H1 (cell line): ENCODE results near the gene MFGE8. TPM values are rescaled to one million over a fixed set of nuclear protein-coding genes. Genes with fewer than 3 reads are reported as not detected.

ENCODE experiments used
- CTCF ChIA-PET: fragments of 300-600 bp; sonication (Branson Sonifier 250); formaldehyde crosslinking; loops from one replicate; lab custom pipeline; 2021; ENCODE audit not compliant: partially characterized antibody; lab: Charles Lee
- POLR2A ChIA-PET: fragments of 300-600 bp; sonication (Branson Sonifier 250); formaldehyde crosslinking; loops from one replicate; lab custom pipeline; 2021; ENCODE audit warnings: inconsistent platforms; ENCODE audit not compliant: partially characterized antibody; lab: Charles Lee
- DNase-seq, 2 experiments: peaks; one replicate each; pipeline versions ENCODE4 v3.0.0 to v3.0.0-alpha.2; 2010 to 2022; ENCODE audit warnings: low spot score in 2 of 2, low read depth in 1 of 2, mixed read lengths in 1 of 2
- FAIRE-seq: peaks from 2 replicates; lab custom pipeline; 2011; peaks lifted over from hg19 to GRCh38; lab: Jason Lieb, UNC
- H2AFZ ChIP-seq: 2 replicates; pipeline ENCODE4 v1.8.1; 2012; ENCODE audit warnings: low read length, inconsistent platforms
- H2AK5ac ChIP-seq: 2 replicates; pipeline ENCODE4 v1.6.1; 2013; ENCODE audit warnings: low read depth, low read length
- H2BK120ac ChIP-seq: replicated peaks from 2 replicates; pipeline ENCODE3; 2013; ENCODE audit warnings: low read depth, low read length, inconsistent platforms
- H2BK12ac ChIP-seq: 2 replicates; pipeline ENCODE4 v1.6.1; 2013; ENCODE audit warnings: low read depth, low read length
- H2BK15ac ChIP-seq: 2 replicates; pipeline ENCODE4 v1.6.1; 2013; ENCODE audit warnings: low read length
- H2BK20ac ChIP-seq: 2 replicates; pipeline ENCODE4 v1.6.1; 2013; ENCODE audit warnings: low read length
- H2BK5ac ChIP-seq: 2 replicates; pipeline ENCODE4 v1.6.1; 2013; ENCODE audit warnings: low read depth, low read length
- H3K14ac ChIP-seq: 2 replicates; pipeline ENCODE4 v1.6.1; 2013; ENCODE audit warnings: inconsistent platforms; ENCODE audit not compliant: insufficient read length
- H3K18ac ChIP-seq: 2 replicates; pipeline ENCODE4 v1.6.1; 2013; ENCODE audit warnings: low read length; ENCODE audit errors: extremely low read depth
- H3K23ac ChIP-seq: 2 replicates; pipeline ENCODE4 v1.6.1; 2013; ENCODE audit warnings: inconsistent platforms; ENCODE audit not compliant: insufficient read length
- H3K23me2 ChIP-seq: 2 replicates; pipeline ENCODE4 v1.6.1; 2013; ENCODE audit warnings: low read depth, low read length
- H3K27ac ChIP-seq: 2 replicates; pipeline ENCODE4 v1.6.1; 2011; ENCODE audit warnings: low read depth, low read length, inconsistent platforms
- H3K27me3 ChIP-seq, 4 experiments: replicated peaks in 1 of 4; 1 replicate in 1 of 4; 2 replicates in 3 of 4; pipeline versions ENCODE4 v1.6.1 to v1.8.1; 2011 to 2013; ENCODE audit warnings: low read length in 3 of 4, mild to moderate bottlenecking in 3 of 4, inconsistent platforms in 2 of 4, mixed read lengths in 2 of 4, moderate library complexity in 1 of 4; ENCODE audit not compliant: control insufficient read depth in 3 of 4, insufficient read depth in 3 of 4; ENCODE audit errors: extremely low read depth in 1 of 4
- H3K36me3 ChIP-seq, 4 experiments: 2 replicates each; pipeline versions ENCODE4 v1.6.1 to v1.8.1; 2011 to 2013; ENCODE audit warnings: mild to moderate bottlenecking in 4 of 4, low read length in 3 of 4, moderate library complexity in 2 of 4, control low read depth in 1 of 4, inconsistent platforms in 1 of 4; ENCODE audit not compliant: insufficient read depth in 4 of 4, control insufficient read depth in 2 of 4
- H3K4ac ChIP-seq: replicated peaks from 2 replicates; pipeline ENCODE3; 2013; ENCODE audit warnings: low read length, low read depth, mixed read lengths, inconsistent platforms; ENCODE audit not compliant: insufficient read length
- H3K4me1 ChIP-seq, 4 experiments: replicated peaks in 1 of 4; 1 replicate in 1 of 4; 2 replicates in 3 of 4; pipeline versions ENCODE4 v1.6.1 to v1.8.1; 2011 to 2013; ENCODE audit warnings: low read length in 3 of 4, inconsistent platforms in 2 of 4, mixed read lengths in 1 of 4; ENCODE audit not compliant: insufficient read depth in 4 of 4, control insufficient read depth in 3 of 4
- H3K4me2 ChIP-seq, 2 experiments: 2 replicates each; pipeline versions ENCODE4 v1.6.1 to v1.8.1; 2011 to 2013; ENCODE audit warnings: low read depth in 2 of 2, low read length in 2 of 2, control low read depth in 1 of 2, inconsistent platforms in 1 of 2, mild to moderate bottlenecking in 1 of 2; ENCODE audit not compliant: insufficient read depth in 1 of 2
- H3K4me3 ChIP-seq, 4 experiments: fragments of 200-600, 300-600 bp in 1 of 4; sonication (generic), shearing (Covaris generic), sonication (Bioruptor Twin) in 1 of 4; 2 replicates each; pipeline versions ENCODE4 v1.5.1 to v1.8.1; 2011 to 2016; ENCODE audit warnings: low read length in 4 of 4, low read depth in 3 of 4, control low read depth in 2 of 4, inconsistent platforms in 2 of 4, mild to moderate bottlenecking in 2 of 4, mixed read lengths in 1 of 4, moderate library complexity in 1 of 4; ENCODE audit not compliant: insufficient read depth in 2 of 4; ENCODE audit errors: extremely low read depth in 1 of 4
- H3K56ac ChIP-seq: replicated peaks from 2 replicates; pipeline ENCODE3; 2013; ENCODE audit warnings: low read depth, mild to moderate bottlenecking, mixed read lengths, low read length, inconsistent platforms; ENCODE audit not compliant: insufficient read length
- H3K79me1 ChIP-seq: 2 replicates; pipeline ENCODE4 v1.6.1; 2013; ENCODE audit warnings: low read depth, low read length, control low read depth
- H3K79me2 ChIP-seq, 2 experiments: 2 replicates each; pipeline versions ENCODE4 v1.6.1 to v1.8.1; 2012 to 2013; ENCODE audit warnings: low read length in 2 of 2, mild to moderate bottlenecking in 2 of 2, inconsistent platforms in 1 of 2; ENCODE audit not compliant: insufficient read depth in 2 of 2, control insufficient read depth in 1 of 2
- H3K9ac ChIP-seq, 4 experiments: replicated peaks in 1 of 4; 1 replicate in 1 of 4; 2 replicates in 3 of 4; pipeline versions ENCODE4 v1.6.1 to v1.8.1; 2011 to 2013; ENCODE audit warnings: low read depth in 3 of 4, low read length in 3 of 4, control low read depth in 2 of 4, mild to moderate bottlenecking in 2 of 4, moderate library complexity in 2 of 4, inconsistent platforms in 1 of 4; ENCODE audit errors: extremely low read depth in 1 of 4
- H3K9me3 ChIP-seq, 2 experiments: 2 replicates each; pipeline versions ENCODE4 v1.6.1 to v1.8.1; 2012 to 2013; ENCODE audit warnings: mild to moderate bottlenecking in 2 of 2, moderate library complexity in 2 of 2, control low read depth in 1 of 2, inconsistent platforms in 1 of 2, low read depth in 1 of 2, low read length in 1 of 2, mixed read lengths in 1 of 2; ENCODE audit not compliant: insufficient read depth in 2 of 2
- H4K20me1 ChIP-seq, 2 experiments: replicated peaks in 1 of 2; 2 replicates each; pipeline versions ENCODE3 to v1.8.1; 2011 to 2013; ENCODE audit warnings: inconsistent platforms in 2 of 2, low read length in 2 of 2, mild to moderate bottlenecking in 1 of 2; ENCODE audit not compliant: insufficient read depth in 2 of 2, control insufficient read depth in 1 of 2
- H4K5ac ChIP-seq: 2 replicates; pipeline ENCODE4 v1.6.1; 2013; ENCODE audit warnings: low read length, low read depth, mixed read lengths, inconsistent platforms; ENCODE audit not compliant: insufficient read length
- H4K8ac ChIP-seq: 2 replicates; pipeline ENCODE4 v1.8.0; 2013; ENCODE audit warnings: mild to moderate bottlenecking, moderate library complexity, low read length, inconsistent platforms; ENCODE audit not compliant: insufficient read depth; ENCODE audit errors: extremely low read depth
- H4K91ac ChIP-seq: replicated peaks from 2 replicates; pipeline ENCODE3; 2013; ENCODE audit warnings: low read length, mixed read lengths, inconsistent platforms; ENCODE audit not compliant: insufficient read length
- E2F6 ChIP-seq: IDR thresholded peaks from 2 replicates; pipeline ENCODE4 v1.6.1; 2012; ENCODE audit warnings: inconsistent platforms
- GABPA ChIP-seq: IDR thresholded peaks from 2 replicates; pipeline ENCODE4 v1.6.1; 2011; ENCODE audit warnings: mild to moderate bottlenecking, low read length, moderate library complexity, borderline replicate concordance; ENCODE audit not compliant: insufficient read depth
- KDM4A ChIP-seq: IDR thresholded peaks from one replicate; pipeline ENCODE4 v1.7.1; 2012; ENCODE audit warnings: low read depth, mild to moderate bottlenecking, moderate library complexity, low read length, inconsistent platforms; ENCODE audit not compliant: severe bottlenecking
- MAFK ChIP-seq: IDR thresholded peaks from 2 replicates; pipeline ENCODE4 v1.6.1; 2012; ENCODE audit warnings: low read depth, mild to moderate bottlenecking, improper control_type of control experiment, low read length
- MAX ChIP-seq: IDR thresholded peaks from 2 replicates; pipeline ENCODE4 v1.6.1; 2012; ENCODE audit warnings: inconsistent platforms
- POLR2AphosphoS5 ChIP-seq: IDR thresholded peaks from 2 replicates; pipeline ENCODE4 v1.6.1; 2011; ENCODE audit warnings: low read depth, low read length
- SRF ChIP-seq: IDR thresholded peaks from 2 replicates; pipeline ENCODE4 v1.6.1; 2011; ENCODE audit warnings: mild to moderate bottlenecking, low read depth, low read length, moderate library complexity
- TAF1 ChIP-seq: IDR thresholded peaks from 2 replicates; pipeline ENCODE4 v1.6.1; 2011; ENCODE audit warnings: mild to moderate bottlenecking, low read depth, low read length
- WGBS, 2 experiments: shearing (Covaris generic) in 1 of 2; methylation state at CpG; one replicate each; pipeline versions ENCODE4 v1.1.6 to v1.1.7; 2013 to 2015; ENCODE audit warnings: low lambda C conversion rate in 2 of 2, mixed read lengths in 2 of 2, inconsistent platforms in 1 of 2, low coverage in 1 of 2, missing lambda C conversion rate in 1 of 2; ENCODE audit not compliant: insufficient replicate concordance in 2 of 2, insufficient coverage in 1 of 2, insufficient read length in 1 of 2; ENCODE audit errors: extremely low coverage in 1 of 2, missing lambda C conversion rate in 1 of 2; 5-methylcytosine and 5-hydroxymethylcytosine counted together
- polyA plus RNA-seq, 7 experiments: library from polyadenylated mRNA; depleted of rRNA in 3 of 7; stranded (reverse) in 5 of 7; unstranded in 2 of 7; fragments of >200 nt in 5 of 7; fragments of 200-250 nt in 2 of 7; gene quantifications; 1 replicate in 5 of 7; 2 replicates in 1 of 7; 4 replicates in 1 of 7; pipeline versions ENCODE4 v1.2.1 to v1.2.3, GENCODE V29; 2011 to 2013; ENCODE audit warnings: missing spikeins in 2 of 7, mixed read lengths in 2 of 7
- total RNA-seq: library from RNA; stranded (reverse); fragmentation: NEBNext Ultra II Directional; extraction: Animal tissue kit (Norgen Biotek cat#: 25700); gene quantifications from 2 replicates; pipeline ENCODE4 v1.2.1, GENCODE V29; 2021

The MFGE8 gene
- total and polyA plus RNA-seq, 2 of the 8 experiments (the other 6 are each of a cell fraction or from before 2014, with no cell fraction given): 1,237 to 2,117 TPM

GRCh38 chr15:88894819-88895767 is 18.1 kb downstream of the MFGE8 start, which contains the start of gene HAPLN3:
Gene HAPLN3 (minus strand): TSS chr15:88895544. CDS start chr15:88887298, 8,246 bp downstream.
- Histone ChIP-seq H3K4me3 (peak within 1 kb of the TSS; percentile 40 to 84 (median 68)), H4K91ac (peak within 1 kb of the TSS; percentile 32), H3K27me3 (no peaks in the 10 kb centered on the region), H3K18ac (peak within 1 kb of the TSS; percentile 62), H2BK120ac (no peak within 1 kb of the TSS), H3K4me1 (peaks cover 0 to 30% (median 20%) of the 10 kb centered on the region in 4 experiments; a peak in 6 of 7 replicates), H3K36me3 (peaks cover 7 to 24% (median 14%) of the 10 kb centered on the region in 4 experiments; a peak in 7 of 8 replicates), H3K79me1 (no peaks in the 10 kb centered on the region), H3K4ac (no peak within 1 kb of the TSS), H3K9me3 (no peaks in the 10 kb centered on the region; a peak in 1 of 4 replicates), H3K4me2 (peak within 1 kb of the TSS; percentile 39 to 82), H2BK12ac (no peak within 1 kb of the TSS), H3K23me2 (peaks cover 9% of the 10 kb centered on the region; the same call in 1 of the 2 replicates), H3K9ac (peak within 1 kb of the TSS in 3 of 4 experiments; percentile 28 to 72 (median 38); a peak in 4 of 7 replicates), H4K20me1 (peaks cover 2 to 14% of the 10 kb centered on the region in 2 experiments), H4K8ac (no peak within 1 kb of the TSS; the same call in 1 of the 2 replicates), H4K5ac (no peak within 1 kb of the TSS), H2BK20ac (no peak within 1 kb of the TSS), H3K23ac (no peak within 1 kb of the TSS), H3K79me2 (peaks cover 0 to 7% of the 10 kb centered on the region in 2 experiments; a peak in 1 of 4 replicates), H2AFZ (no peak within 1 kb of the TSS), H2AK5ac (no peak within 1 kb of the TSS; the same call in 1 of the 2 replicates), H2BK15ac (no peak within 1 kb of the TSS), H3K14ac (no peak within 1 kb of the TSS), H2BK5ac (0 out of 2 replicates have a peak within 1 kb of the TSS, but pooled peaks have one; percentile 60), H3K27ac (no peak within 1 kb of the TSS), H3K56ac (peak within 1 kb of the TSS; percentile 24)
- POLR2A ChIA-PET: interaction anchor here (0.7 to 27.2 kb wide), 23 partner anchors 12 to 327 kb away, joined by 3 to 607 read pairs (median 4); partner anchors contain the start of genes ABHD2 and MFGE8
- TF ChIP-seq POLR2AphosphoS5 (peak; percentile 13; the same call in 1 of the 2 replicates), MAFK (no peak), SRF (no peak), E2F6 (peak; percentile 84), GABPA (no peak), TAF1 (peak; percentile 20; the same call in 1 of the 2 replicates), MAX (peak; percentile 34), KDM4A (peak; percentile 52)
- CTCF ChIA-PET: interaction anchor here (0.5 to 10.4 kb wide), 16 partner anchors 8 to 460 kb away, joined by 3 to 95 read pairs (median 5); partner anchors contain the start of gene MFGE8
- no peak for FAIRE-seq
- DNase-seq: peak in 1 of 2 experiments; percentile 83
- WGBS, 2 experiments: 1% methylated on average over 49 of the region's 70 CpGs; no CpG with 5 or more reads in 1 of the 2 experiments
